Stimulated activated naive CD8-positive, alpha-beta T cell treated with anti-CD3 and anti-CD28 coated beads, Interleukin-15, Interleukin-2, amounts not matched to agents 100 ng/mL and 50 ng/mL, for 24 hours (primary cell): ENCODE measurements around the gene CRTC1.
"Not testable (repeated sequence)": the region's sequence is repeated elsewhere in the genome, so short reads cannot be mapped to it uniquely, and the experiment has no call there.

Experiments
- H3K27ac Mint-ChIP-seq: one replicate; pipeline ENCODE4 v1.8.0; 2021; ENCODE audit warnings: mild to moderate bottlenecking, mixed read lengths
- H3K27me3 Mint-ChIP-seq: one replicate; pipeline ENCODE4 v1.8.0; 2021; ENCODE audit warnings: mixed read lengths
- H3K36me3 Mint-ChIP-seq: one replicate; pipeline ENCODE4 v1.8.0; 2021; ENCODE audit warnings: low read depth, mixed read lengths
- H3K4me1 Mint-ChIP-seq: one replicate; pipeline ENCODE4 v1.8.0; 2021; ENCODE audit warnings: low read depth, mixed read lengths
- H3K4me3 Mint-ChIP-seq: one replicate; pipeline ENCODE4 v1.8.0; 2021; ENCODE audit warnings: mild to moderate bottlenecking, mixed read lengths
- H3K9me3 Mint-ChIP-seq: one replicate; pipeline ENCODE4 v1.8.0; 2021; ENCODE audit warnings: mixed read lengths

Gene CRTC1

GRCh38 chr19:18798384-18799352 lies 115.2 kb downstream of the CRTC1 start:
- Mint-ChIP-seq H3K36me3 (no peaks in the 10 kb centered on the region), H3K9me3 (no peaks in the 10 kb centered on the region), H3K27ac (no peak overlapping the region), H3K4me3 (no peak overlapping the region), H3K27me3 (peaks cover 34% of the 10 kb centered on the region), H3K4me1 (no peaks in the 10 kb centered on the region)

DNA sequence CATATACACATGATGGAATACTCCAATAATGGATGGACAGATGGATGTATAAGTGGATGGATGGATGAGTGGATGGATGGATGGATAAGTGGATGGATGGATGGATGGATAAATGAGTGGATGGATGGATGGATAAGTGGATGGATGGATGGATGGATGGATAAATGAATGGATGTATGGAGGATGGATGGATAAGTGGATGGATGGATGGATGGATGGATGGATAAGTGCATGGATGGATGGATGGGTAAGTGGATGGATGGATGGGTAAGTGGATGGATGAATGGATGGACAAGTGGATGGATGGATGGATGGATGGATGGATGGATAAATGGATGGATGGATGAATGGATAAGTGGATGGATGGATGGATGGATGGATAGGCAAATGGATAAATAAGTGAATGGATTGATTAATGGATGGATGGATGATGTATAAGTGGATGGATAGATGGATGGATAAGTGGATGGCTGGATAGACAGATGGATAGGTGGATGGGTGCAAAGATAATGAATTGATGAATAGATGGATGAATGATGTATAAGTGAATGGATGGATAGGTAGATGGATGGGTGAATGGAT lies 116.0 kb downstream of the CRTC1 start:
- H3K27me3 Mint-ChIP-seq, result peaks cover 31% of the 10 kb centered on the region
- H3K27ac Mint-ChIP-seq, result no peak overlapping the region
- H3K9me3 Mint-ChIP-seq, result no peaks in the 10 kb centered on the region
- no peaks in the 10 kb centered on the region for H3K36me3 Mint-ChIP-seq
- no peak overlapping the region for H3K4me3 Mint-ChIP-seq
- H3K4me1 Mint-ChIP-seq, result no peaks in the 10 kb centered on the region

GRCh38 chr19:18800079-18800478 lies 116.6 kb downstream of the CRTC1 start:
- Mint-ChIP-seq H3K36me3 (no peaks in the 10 kb centered on the region), H3K4me1 (no peaks in the 10 kb centered on the region), H3K4me3 (no peak overlapping the region), H3K27me3 (peaks cover 25% of the 10 kb centered on the region), H3K9me3 (no peaks in the 10 kb centered on the region), H3K27ac (no peak overlapping the region)

DNA sequence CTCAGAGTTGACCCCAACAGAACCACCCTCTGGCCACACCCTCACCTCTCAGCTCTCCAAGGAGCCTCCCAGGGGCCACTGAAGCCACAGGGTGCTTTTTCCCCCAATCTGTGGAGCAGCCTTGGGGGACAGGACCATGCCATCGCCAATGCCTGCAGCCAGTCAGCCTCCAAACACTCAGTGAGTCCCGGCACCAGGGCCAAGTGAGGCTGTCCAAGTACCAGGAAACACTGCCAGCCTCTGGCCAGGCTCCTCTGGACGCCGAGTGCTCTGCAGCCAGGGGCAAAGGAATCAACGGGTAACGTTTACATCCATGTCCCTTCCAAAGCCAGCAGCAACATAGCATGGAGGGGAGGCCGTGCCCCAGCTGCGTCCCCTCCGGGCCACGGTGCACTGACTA lies 117.2 kb downstream of the CRTC1 start:
- Mint-ChIP-seq H3K4me3 (no peak overlapping the region), H3K36me3 (no peaks in the 10 kb centered on the region), H3K27ac (no peak overlapping the region), H3K27me3 (peaks cover 22% of the 10 kb centered on the region), H3K4me1 (no peaks in the 10 kb centered on the region), H3K9me3 (no peaks in the 10 kb centered on the region)

- H3K36me3 Mint-ChIP-seq, result no peaks in the 10 kb centered on the region
- peaks cover 9% of the 10 kb centered on the region for H3K27me3 Mint-ChIP-seq
- H3K4me1 Mint-ChIP-seq, result no peaks in the 10 kb centered on the region
- no peak overlapping the region for H3K4me3 Mint-ChIP-seq
- no peak overlapping the region for H3K27ac Mint-ChIP-seq
- no peaks in the 10 kb centered on the region for H3K9me3 Mint-ChIP-seq
Measured at GRCh38 chr19:18802354-18802753, 118.9 kb downstream of the CRTC1 start.

GRCh38 chr19:18803550-18804138 lies 120.2 kb downstream of the CRTC1 start:
- no peaks in the 10 kb centered on the region for H3K4me1 Mint-ChIP-seq
- no peaks in the 10 kb centered on the region for H3K36me3 Mint-ChIP-seq
- no peak overlapping the region for H3K27ac Mint-ChIP-seq
- peaks cover 5% of the 10 kb centered on the region for H3K27me3 Mint-ChIP-seq
- no peak overlapping the region for H3K4me3 Mint-ChIP-seq
- H3K9me3 Mint-ChIP-seq, result no peaks in the 10 kb centered on the region

- H3K4me3 Mint-ChIP-seq, result no peak overlapping the region
- no peaks in the 10 kb centered on the region for H3K36me3 Mint-ChIP-seq
- H3K4me1 Mint-ChIP-seq, result no peaks in the 10 kb centered on the region
- peaks cover 5% of the 10 kb centered on the region for H3K27me3 Mint-ChIP-seq
- H3K27ac Mint-ChIP-seq, result no peak overlapping the region
- no peaks in the 10 kb centered on the region for H3K9me3 Mint-ChIP-seq
Measured at GRCh38 chr19:18804139-18804601, 120.7 kb downstream of the CRTC1 start.

- Mint-ChIP-seq H3K4me3 (no peak overlapping the region), H3K9me3 (no peaks in the 10 kb centered on the region), H3K27me3 (peaks cover 8% of the 10 kb centered on the region), H3K36me3 (no peaks in the 10 kb centered on the region), H3K4me1 (no peaks in the 10 kb centered on the region), H3K27ac (no peak overlapping the region)
Measured at GRCh38 chr19:18804643-18805042, 121.2 kb downstream of the CRTC1 start.

GRCh38 chr19:18807861-18808331 lies 124.4 kb downstream of the CRTC1 start:
- Mint-ChIP-seq H3K27me3 (peaks cover 13% of the 10 kb centered on the region), H3K9me3 (no peaks in the 10 kb centered on the region), H3K4me3 (no peak overlapping the region), H3K27ac (no peak overlapping the region), H3K36me3 (no peaks in the 10 kb centered on the region), H3K4me1 (no peaks in the 10 kb centered on the region)

DNA sequence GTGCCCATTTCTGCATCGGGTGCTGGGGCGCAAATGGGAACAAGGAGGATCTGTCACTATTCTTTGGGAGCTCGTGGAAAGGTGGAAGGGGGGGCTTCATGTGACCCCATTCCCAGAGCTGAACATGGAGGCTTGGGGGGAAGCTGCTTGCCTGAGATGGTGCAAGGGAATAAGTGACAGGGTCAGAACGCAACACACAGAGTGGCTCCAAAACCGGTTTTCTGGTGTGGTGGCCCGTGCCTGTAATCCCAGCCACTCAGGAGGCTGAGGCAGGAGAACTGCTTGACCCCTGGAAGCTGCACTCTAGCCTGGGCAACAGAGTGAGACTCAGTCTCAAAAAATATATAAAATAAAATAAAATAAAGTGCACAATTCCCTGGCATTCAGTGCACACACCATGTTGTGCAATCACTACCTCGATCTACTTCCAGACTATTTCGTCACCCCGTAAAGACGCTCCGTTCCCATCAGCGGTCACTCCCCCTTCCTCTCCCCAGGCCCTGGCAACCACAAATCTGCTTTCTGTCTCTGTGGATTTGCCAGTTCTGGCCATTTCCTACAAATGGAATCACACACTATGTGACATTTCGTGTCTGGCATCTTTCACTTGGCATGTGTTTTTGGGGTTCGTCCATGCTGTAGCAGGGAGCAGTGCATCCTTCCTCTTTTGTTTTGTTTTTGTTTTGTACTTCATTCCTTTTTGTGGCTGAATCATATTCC lies 125.8 kb downstream of the CRTC1 start:
- Mint-ChIP-seq H3K4me1 (no peaks in the 10 kb centered on the region), H3K4me3 (no peak overlapping the region), H3K27ac (peak overlapping the region; percentile 4), H3K36me3 (no peaks in the 10 kb centered on the region), H3K27me3 (peaks cover 8% of the 10 kb centered on the region), H3K9me3 (no peaks in the 10 kb centered on the region)

GRCh38 chr19:18811638-18812037 lies 128.2 kb downstream of the CRTC1 start:
- H3K4me1 Mint-ChIP-seq, H3K27me3 Mint-ChIP-seq, H3K36me3 Mint-ChIP-seq, H3K4me3 Mint-ChIP-seq, H3K9me3 Mint-ChIP-seq, H3K27ac Mint-ChIP-seq: not testable (repeated sequence)

GRCh38 chr19:18814063-18814462 lies 130.6 kb downstream of the CRTC1 start:
- H3K36me3 Mint-ChIP-seq, result no peaks in the 10 kb centered on the region
- H3K4me1 Mint-ChIP-seq, result no peaks in the 10 kb centered on the region
- no peaks in the 10 kb centered on the region for H3K9me3 Mint-ChIP-seq
- no peak overlapping the region for H3K27ac Mint-ChIP-seq
- peaks cover 8% of the 10 kb centered on the region for H3K27me3 Mint-ChIP-seq
- no peak overlapping the region for H3K4me3 Mint-ChIP-seq

DNA sequence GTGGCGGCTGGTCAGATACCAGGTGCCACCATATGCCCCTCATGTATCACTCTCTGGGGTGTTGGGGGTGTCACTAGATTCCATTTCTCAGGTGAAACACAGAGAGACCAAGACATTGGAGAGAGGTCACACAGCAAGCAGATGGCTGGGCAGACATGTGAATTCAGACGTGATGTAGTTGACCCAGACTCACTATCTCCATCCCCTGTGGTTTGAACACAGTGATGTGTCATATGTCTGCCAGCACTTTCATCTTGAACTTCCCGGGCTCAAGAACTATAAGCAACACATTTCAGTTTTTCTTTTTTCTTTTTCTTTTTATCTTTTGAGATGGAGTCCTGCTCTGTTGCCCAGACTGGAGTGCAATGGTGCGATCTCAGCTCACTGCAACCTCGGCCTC lies 132.2 kb downstream of the CRTC1 start:
- Mint-ChIP-seq H3K4me3 (no peak overlapping the region), H3K4me1 (no peaks in the 10 kb centered on the region), H3K27me3 (peaks cover 4% of the 10 kb centered on the region), H3K36me3 (no peaks in the 10 kb centered on the region), H3K27ac (no peak overlapping the region), H3K9me3 (no peaks in the 10 kb centered on the region)

DNA sequence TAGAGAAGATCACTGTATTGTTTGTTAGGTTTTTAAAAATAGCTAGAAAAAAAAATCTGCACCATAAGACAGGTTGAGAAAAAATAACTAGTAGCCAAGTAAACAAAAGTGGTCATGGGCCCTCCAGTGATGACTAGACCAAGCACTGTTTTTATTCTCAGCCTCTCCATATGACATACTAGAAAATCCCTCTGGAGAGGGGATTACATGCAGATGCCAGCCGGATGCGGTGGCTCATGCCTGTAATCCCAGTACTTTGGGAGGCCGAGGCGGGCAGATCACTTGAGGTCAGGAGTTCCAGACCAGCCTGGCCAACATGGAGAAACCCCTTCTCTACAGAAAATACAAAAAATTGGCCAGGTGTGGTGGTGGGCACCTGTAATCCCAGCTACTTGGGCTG lies 133.2 kb downstream of the CRTC1 start:
- not testable (repeated sequence) for H3K4me3 Mint-ChIP-seq, H3K9me3 Mint-ChIP-seq, H3K36me3 Mint-ChIP-seq, H3K27me3 Mint-ChIP-seq, H3K27ac Mint-ChIP-seq, H3K4me1 Mint-ChIP-seq

DNA sequence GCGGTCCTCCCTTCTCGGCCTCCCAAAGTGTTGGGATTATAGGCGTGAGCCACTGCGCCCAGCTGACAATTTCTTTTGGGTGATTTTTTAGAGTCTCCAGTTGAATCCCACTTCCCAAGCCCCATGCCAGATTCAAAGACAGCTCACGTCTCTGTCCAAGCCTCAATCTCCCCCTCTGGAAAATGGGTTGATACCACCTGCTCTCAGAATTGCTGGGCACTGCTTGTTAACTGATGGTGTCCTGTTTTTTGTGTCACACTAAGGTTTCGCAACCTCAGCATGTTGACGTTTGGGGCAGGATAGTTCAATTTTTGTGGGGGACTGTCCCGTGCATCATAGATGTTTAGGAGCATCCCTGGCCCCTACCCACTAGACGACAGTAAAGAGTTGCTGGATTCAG lies 134.1 kb downstream of the CRTC1 start:
- Mint-ChIP-seq H3K36me3 (no peaks in the 10 kb centered on the region), H3K9me3 (no peaks in the 10 kb centered on the region), H3K4me1 (no peaks in the 10 kb centered on the region), H3K4me3 (no peak overlapping the region), H3K27ac (no peak overlapping the region), H3K27me3 (no peaks in the 10 kb centered on the region)
